Right lobe of liver (tissue), 6 donors: ENCODE data around the gene TGFBR3. TPM values are rescaled to one million over a fixed set of nuclear protein-coding genes. Genes with fewer than 3 reads are reported as not detected.
A peak's percentile ranks its signal among the peaks of the same experiment; 100 is the strongest.

ENCODE experiments used
- ATAC-seq, 4 donors: fragments of 200-7000 bp; cut with Tn5 transposase; one replicate each; pipeline ENCODE4 v1.9.1; 2020; ENCODE audit warnings: mild to moderate bottlenecking in 4 of 4, moderate library complexity in 4 of 4
- DNase-seq, 3 donors: peaks; one replicate each; pipeline ENCODE4 v3.0.0-alpha.2; 2020
- H3K27ac ChIP-seq, 3 donors: fragments of 200-600 bp; one replicate each; pipeline ENCODE4 v1.8.0; 2022
- H3K27me3 ChIP-seq, 2 donors: fragments of 200-600 bp; one replicate each; pipeline ENCODE4 v1.8.0; 2022
- H3K36me3 ChIP-seq, 4 donors: fragments of 200-600 bp; sonication (generic) in 1 of 4; one replicate each; pipeline versions ENCODE4 v1.5.1 to v1.8.0; 2017 to 2022; ENCODE audit warnings: control low read depth in 1 of 4
- H3K4me1 ChIP-seq, 4 donors: fragments of 200-600 bp; sonication (generic) in 1 of 4; one replicate each; pipeline versions ENCODE4 v1.5.1 to v1.8.0; 2017 to 2022; ENCODE audit warnings: control low read depth in 1 of 4
- H3K4me3 ChIP-seq, 3 donors: fragments of 200-600 bp; one replicate each; pipeline ENCODE4 v1.8.0; 2022
- H3K9me3 ChIP-seq, 4 donors: fragments of 200-600 bp; sonication (generic) in 1 of 4; one replicate each; pipeline versions ENCODE4 v1.5.1 to v1.8.0; 2017 to 2022; ENCODE audit warnings: control low read depth in 1 of 4
- CTCF ChIP-seq, 4 donors: fragments of 200-600 bp in 3 of 4; fragments of 450-650 bp in 1 of 4; IDR thresholded peaks; one replicate each; pipeline versions ENCODE4 v1.5.1 to v1.8.0; 2016 to 2022; ENCODE audit warnings: antibody characterized with exemption in 4 of 4, mild to moderate bottlenecking in 2 of 4
- POLR2A ChIP-seq: fragments of 450-650 bp; IDR thresholded peaks from one replicate; pipeline ENCODE4 v1.6.1; 2017; ENCODE audit warnings: antibody characterized with exemption, mild to moderate bottlenecking
- WGBS: methylation state at CpG from one replicate; pipeline ENCODE4 v1.1.6; 2018; ENCODE audit warnings: low coverage, low lambda C conversion rate; ENCODE audit not compliant: insufficient coverage; ENCODE audit errors: missing lambda C conversion rate; 5-methylcytosine and 5-hydroxymethylcytosine counted together
- intact Hi-C, 2 donors: fragments of 100-400 bp; cut with DNase I; formaldehyde crosslinking; loops; one replicate each; pipeline versions ENCODE4 v1.11.2 to v1.14.1; 2022
- total RNA-seq, 6 experiments: library from RNA; depleted of rRNA in 2 of 6; stranded (reverse); fragments of >200 nt in 2 of 6; fragmentation: NEBNext Ultra II Directional in 3 of 6; extraction: Animal tissue kit (Norgen Biotek cat#: 25700) in 3 of 6; gene quantifications; one replicate each; pipeline versions ENCODE4 v1.1.0 to v1.2.4, GENCODE V29; 2016 to 2023
- donor health status: DM: no; HTN: yes; CAD: no.
- donor health status: DM: no; HTN: no; CAD: no.
- donor health status: DM: no; HTN: no; CAD: no.
- donor health status: DM: no; HTN: yes; CAD: no.
- donor health status: DM: no; HTN: yes; CAD: no.

TGFBR3 gene
- total RNA-seq, 6 experiments from 2014 or later: 9.0 to 32.3 (median 18.1) TPM

- Histone ChIP-seq H3K4me3 (no peak overlapping the region), H3K27me3 (no peaks in the 10 kb centered on the region), H3K27ac (no peak overlapping the region), H3K9me3 (no peaks in the 10 kb centered on the region), H3K4me1 (no peaks in the 10 kb centered on the region), H3K36me3 (no peaks in the 10 kb centered on the region)
- 85% methylated on average over 2 of the region's 2 CpGs for WGBS
- intact Hi-C loops: no loop called here
- TF ChIP-seq CTCF (IDR thresholded peaks at IDR 0.05) (no peak), POLR2A (no peak)
- ATAC-seq (peak in 3 of 4 donors; percentile 59 to 88 (median 66)), DNase-seq (no peak)
These were observed 10.0 kb upstream of the TGFBR3 start for GRCh38 chr1:91895832-91896556.

GRCh38 chr1:91894036-91894761 lies 8.2 kb upstream of the TGFBR3 start:
- no peaks in the 10 kb centered on the region for H3K4me1 ChIP-seq
- intact Hi-C loops: no loop called here
- no peak overlapping the region for H3K27ac ChIP-seq
- DNase-seq (no peak), ATAC-seq (no peak)
- no peak overlapping the region for H3K4me3 ChIP-seq
- no peaks in the 10 kb centered on the region for H3K27me3 ChIP-seq
- TF ChIP-seq CTCF (IDR thresholded peaks at IDR 0.05): no peak
- no peak for TF ChIP-seq POLR2A
- no peaks in the 10 kb centered on the region for H3K9me3 ChIP-seq
- WGBS: 84% methylated on average over 4 of the region's 5 CpGs
- no peaks in the 10 kb centered on the region for H3K36me3 ChIP-seq

GRCh38 chr1:91891969-91892368 lies 6.0 kb upstream of the TGFBR3 start:
- H3K27me3 ChIP-seq: no peaks in the 10 kb centered on the region
- WGBS: 9% methylated on average over 1 of the region's 1 CpG
- H3K4me3 ChIP-seq: no peak overlapping the region
- H3K4me1 ChIP-seq: no peaks in the 10 kb centered on the region
- intact Hi-C loops: no loop called here
- H3K9me3 ChIP-seq: no peaks in the 10 kb centered on the region
- no peak overlapping the region for H3K27ac ChIP-seq
- TF ChIP-seq POLR2A (no peak), CTCF (IDR thresholded peaks at IDR 0.05) (no peak)
- DNase-seq (no peak), ATAC-seq (peak in 3 of 4 donors; percentile 16 to 26 (median 20))
- no peaks in the 10 kb centered on the region for H3K36me3 ChIP-seq

GRCh38 chr1:91891454-91891853 lies 5.5 kb upstream of the TGFBR3 start:
- Histone ChIP-seq H3K9me3 (no peaks in the 10 kb centered on the region), H3K27ac (no peak overlapping the region), H3K4me1 (no peaks in the 10 kb centered on the region), H3K27me3 (no peaks in the 10 kb centered on the region), H3K4me3 (no peak overlapping the region), H3K36me3 (no peaks in the 10 kb centered on the region)
- intact Hi-C loops: no loop called here
- TF ChIP-seq POLR2A (no peak), CTCF (IDR thresholded peaks at IDR 0.05) (no peak)
- DNase-seq (no peak), ATAC-seq (no peak)
- WGBS: 29% methylated on average over 3 of the region's 3 CpGs
